DMS 273 treated with DMSO at 0.1 percent for 48 hours (cell line): ENCODE data around the gene PDLIM7.

Experiments
- DNase-seq: peaks from one replicate; lab custom pipeline; 2025; lab: John Stamatoyannopoulos, UW

The PDLIM7 gene

GRCh38 chr5:177473443-177474001, 23.9 kb downstream of the PDLIM7 start, which contains the start of gene DBN1:
Gene DBN1, minus strand, starts transcription at chr5:177473634. Its CDS starts 113 bp downstream, at chr5:177473521.
- no peak for DNase-seq

- DNase-seq, result no peak
These were observed 24.7 kb downstream of the PDLIM7 start for GRCh38 chr5:177472460-177473442.

DNA sequence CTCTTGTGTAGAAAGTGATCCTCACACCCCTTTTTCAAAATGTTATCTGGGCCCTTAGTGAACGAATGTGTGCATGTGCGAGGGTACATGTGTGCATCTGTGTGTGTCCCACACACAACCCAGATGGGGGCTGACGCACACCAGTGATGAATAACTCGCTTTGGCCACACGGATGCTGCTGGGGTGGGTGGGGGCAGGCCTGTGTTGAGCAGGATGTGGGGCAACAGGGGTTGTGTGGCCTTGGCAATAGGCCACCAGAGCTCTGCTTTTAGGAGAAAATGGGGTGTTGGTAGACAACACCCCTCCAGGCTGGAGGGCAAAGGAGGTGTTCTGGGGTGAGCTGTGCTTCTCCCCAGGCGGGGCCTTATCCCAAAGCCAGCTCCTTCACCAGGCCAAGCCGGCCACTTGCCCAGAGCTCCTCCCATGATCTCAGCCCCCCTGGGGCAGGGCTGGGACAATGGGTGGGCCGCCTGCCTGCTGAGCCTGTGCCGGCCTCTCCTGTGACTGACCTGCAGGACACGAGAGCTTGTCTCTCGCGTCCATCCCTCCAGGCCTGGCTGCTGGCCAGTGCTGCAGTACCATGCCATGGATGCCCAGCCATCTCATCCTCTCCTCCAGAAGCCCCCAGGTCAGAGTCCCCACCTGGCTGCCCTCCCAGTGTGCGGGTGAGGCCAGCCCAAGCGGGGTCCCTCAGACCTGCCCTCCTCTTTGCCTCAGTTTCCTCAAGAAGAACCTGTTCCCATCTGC, 25.6 kb downstream of the PDLIM7 start:
- no peak for DNase-seq

DNA sequence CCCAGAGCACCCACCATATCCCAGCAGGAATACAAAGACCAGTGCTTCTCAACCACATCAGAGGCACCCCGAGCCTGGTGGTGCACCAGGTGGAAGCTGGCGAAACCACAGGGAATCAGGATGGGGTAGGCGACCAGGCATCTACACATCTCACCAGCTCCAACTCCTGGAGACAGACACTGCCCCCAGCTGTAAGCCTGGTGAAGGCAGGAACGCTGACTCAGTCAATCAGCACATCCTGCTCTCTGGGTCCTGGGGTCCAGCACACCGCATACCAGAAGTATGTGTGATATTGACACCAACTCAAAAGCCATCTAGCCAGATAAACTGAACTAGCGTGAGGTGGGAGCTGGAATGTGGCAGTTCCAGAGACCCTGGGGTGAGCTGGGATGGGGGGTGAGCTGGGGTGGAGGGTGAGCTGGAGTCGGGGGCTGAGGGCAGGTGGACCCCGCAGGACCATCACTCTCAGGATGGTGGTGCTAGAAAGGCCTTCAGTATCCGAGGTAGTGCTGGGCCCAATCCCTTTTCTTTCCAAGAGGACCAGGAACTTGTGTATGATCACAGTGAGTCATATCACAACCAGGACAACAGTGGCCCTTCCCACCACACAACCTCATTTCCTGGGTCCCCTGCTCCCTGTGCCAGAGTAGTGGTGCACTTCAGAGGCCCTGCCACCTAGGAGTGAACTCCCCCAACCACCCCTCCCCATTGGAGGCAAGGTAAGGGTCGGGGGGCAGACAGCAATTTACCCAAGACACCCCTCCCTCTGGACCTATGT, 26.5 kb downstream of the PDLIM7 start:
- no peak for DNase-seq

DNA sequence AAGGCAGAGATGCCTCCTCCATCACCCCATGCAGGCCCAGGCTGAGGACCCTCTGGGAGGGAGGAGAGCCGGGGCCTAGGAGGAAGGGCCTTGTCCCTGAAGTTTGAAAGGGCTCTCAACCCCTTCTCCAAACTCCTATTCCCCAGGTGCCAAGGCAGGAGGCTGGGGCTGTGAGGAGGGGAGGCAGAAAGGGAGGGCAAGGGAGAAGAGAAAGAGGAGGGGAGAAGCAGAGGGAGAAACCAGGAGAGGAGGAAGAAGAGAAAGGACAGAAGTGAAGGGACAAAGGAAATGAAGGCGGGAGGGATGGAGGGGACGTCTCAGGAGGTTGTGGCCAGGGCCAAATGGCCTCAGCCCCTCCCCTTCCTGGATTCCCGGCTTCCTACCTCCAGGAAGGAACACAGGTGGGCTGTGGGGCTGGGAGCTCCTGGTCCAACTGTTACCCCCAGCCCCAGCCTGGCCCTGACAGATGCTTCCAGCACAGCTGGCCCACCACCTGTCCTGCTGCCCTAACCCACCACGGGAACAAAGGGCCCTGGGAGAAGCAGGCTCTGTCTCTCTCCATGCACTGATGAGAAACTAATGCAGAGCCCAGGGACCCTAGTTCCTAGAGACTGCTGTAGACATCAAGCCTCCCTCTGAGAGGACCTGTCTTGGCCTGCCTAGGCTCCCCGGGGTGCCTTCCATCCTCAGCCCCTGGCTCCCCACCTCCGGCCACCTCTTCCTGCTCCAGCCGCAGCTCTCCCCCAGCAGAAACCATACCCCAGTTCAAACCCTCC, 27.5 kb downstream of the PDLIM7 start:
- DNase-seq, result no peak

GRCh38 chr5:177468685-177469628, 28.4 kb downstream of the PDLIM7 start:
- DNase-seq, result no peak

GRCh38 chr5:177468329-177468684, 29.1 kb downstream of the PDLIM7 start:
- DNase-seq, result no peak

DNA sequence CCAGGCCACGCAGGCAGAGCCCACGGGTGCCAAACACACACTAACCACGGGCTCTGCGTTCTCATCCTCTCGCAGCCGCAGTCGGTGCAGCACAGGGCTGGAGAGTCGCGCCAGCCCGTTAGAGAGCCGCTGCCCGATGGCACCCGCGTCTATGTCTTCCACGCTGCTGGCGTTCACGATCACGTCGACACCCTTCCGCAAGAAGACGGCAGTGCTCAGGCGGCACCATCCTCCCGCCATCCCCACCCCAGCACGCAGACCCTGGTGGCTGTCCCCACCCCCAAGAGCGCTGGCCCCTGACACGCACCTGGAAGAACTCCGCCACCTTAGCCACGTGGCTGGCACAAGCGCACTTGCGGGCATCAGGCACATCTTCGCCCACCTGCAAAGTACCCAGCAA, 30.0 kb downstream of the PDLIM7 start:
- no peak for DNase-seq

GRCh38 chr5:177466861-177467260, 30.5 kb downstream of the PDLIM7 start:
- DNase-seq, result no peak

DNA sequence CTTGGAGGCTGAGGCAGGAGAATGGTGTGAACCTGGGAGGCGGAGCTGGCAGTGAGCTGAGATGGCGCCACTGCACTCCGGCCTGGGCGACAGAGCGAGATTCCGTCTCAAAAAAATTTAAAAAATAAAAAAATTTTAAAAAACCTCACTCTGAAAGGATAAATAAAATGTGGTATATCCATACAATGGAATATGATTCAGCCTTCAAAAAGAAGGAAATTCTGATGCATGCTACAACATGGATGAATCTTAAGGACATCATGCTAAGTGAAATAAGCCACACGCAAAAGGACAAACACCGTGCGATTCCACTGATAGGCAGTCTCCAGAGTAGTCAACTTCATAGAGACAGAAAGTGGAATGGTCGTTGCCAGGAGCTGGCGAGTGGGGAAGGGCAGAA, 32.4 kb downstream of the PDLIM7 start:
- no peak for DNase-seq

DNA sequence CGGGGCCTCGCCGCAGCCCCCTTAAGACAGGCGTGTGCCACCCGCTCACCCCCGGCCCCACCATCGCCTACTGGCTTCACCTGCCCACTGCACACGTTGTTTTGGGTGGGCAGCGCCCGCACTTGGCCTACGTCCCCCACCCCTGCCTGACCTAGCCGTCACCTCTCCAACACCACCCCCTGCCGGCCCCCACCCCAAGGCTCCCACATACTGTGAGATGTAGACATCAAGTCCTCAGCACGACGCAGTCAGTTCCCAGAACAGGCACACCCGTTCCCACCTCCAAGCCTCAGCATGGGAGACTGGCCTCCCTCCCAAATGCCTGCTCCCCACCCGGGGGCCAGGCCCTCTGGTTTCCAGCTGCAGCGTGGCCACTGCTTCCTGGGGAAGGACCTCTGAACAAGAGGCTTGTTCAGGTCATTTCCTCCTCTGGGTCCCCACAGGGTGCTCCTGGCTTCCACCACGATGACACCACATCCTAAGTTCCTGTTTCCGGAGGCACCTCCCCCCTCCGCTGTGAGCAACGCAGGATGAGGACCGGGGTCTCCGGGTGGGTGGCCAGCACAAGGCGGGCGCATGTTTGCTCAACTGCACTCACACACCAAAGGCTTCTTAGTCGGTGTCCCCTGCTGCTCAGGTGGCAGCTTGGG, 35.3 kb downstream of the PDLIM7 start:
- DNase-seq, result no peak

DNA sequence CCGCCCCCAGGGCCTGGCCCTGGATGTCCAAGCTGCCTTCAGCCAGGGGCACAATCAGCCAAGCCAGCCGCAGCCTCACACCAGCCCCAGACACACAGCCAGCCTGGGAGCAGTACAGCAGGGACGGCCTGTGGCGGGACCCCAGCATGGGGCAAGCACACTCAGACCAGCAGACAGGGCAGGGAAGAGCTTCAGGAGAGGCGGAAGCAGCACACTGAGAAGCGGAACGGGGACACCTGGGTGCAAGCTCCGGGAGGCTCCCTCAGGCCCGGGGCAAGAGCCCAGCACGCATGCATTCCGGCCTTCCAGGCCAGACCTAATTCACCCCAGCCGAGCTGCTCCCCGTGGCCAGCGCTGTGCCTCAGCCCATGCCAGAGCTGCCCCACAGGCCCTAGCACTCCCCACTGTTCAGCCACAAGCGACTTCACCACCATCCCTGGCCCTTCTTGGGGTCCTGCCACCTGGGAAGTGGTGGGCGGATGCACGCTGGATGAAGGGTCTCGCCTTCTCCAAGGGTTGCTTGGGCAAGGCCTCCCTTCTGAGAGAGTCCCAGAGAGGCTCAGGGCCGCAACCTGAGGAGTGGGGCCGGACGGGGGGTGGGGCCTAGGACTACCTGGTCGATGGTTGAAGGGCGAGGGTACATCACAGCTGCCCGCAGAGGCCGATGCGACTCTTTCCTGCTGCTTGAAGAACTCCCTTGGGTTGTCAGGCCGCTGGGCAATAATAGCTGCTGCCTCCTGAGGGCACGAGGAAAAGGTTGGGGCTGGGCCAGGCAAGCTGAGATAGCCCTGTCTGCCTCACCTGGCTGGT, 37.4 kb downstream of the PDLIM7 start:
- no peak for DNase-seq

GRCh38 chr5:177459357-177459756, 38.0 kb downstream of the PDLIM7 start:
- no peak for DNase-seq

- no peak for DNase-seq
These were observed 38.5 kb downstream of the PDLIM7 start for GRCh38 chr5:177458912-177459350.

DNA sequence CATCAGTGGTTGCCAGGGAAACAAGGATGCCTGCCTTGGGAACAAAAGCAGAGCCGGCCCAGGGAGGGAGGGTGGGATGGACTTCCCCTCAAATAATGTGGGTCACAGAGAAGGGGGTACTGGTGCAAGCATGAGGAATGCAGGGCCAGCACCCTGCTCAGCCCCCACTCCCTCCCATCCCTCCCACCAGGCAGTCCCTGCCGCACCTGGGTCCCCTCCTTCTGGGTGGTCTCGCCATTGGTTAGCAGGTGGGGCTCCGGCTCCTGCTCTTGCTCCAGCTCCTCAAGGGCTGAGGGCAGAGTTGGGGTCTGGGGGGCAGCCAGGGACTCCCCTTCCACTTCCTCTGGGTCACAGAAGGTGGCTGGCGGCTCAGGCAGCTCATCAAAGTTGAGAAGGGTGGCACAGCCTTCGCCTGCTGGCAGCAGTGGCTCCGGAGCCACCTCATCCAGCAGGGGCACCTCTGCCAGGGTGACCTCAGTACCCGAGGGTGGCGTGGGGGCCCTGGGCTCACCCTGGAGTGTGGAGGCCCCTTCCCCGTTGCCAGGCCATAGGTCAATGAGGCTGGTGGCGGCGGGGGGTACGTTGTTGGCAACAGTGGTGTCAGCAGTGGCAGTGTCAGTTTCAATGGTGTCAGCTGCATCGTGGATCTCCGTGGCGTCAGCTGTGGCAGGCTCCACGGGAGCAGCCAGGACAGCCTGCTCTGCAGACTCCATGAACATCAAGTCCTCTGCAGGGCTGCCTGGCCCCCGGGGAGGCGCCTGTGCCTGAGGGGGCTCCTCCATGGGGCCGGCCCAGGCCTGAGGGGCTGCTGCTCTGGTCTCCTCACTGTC, 39.3 kb downstream of the PDLIM7 start:
- DNase-seq, result no peak

DNA sequence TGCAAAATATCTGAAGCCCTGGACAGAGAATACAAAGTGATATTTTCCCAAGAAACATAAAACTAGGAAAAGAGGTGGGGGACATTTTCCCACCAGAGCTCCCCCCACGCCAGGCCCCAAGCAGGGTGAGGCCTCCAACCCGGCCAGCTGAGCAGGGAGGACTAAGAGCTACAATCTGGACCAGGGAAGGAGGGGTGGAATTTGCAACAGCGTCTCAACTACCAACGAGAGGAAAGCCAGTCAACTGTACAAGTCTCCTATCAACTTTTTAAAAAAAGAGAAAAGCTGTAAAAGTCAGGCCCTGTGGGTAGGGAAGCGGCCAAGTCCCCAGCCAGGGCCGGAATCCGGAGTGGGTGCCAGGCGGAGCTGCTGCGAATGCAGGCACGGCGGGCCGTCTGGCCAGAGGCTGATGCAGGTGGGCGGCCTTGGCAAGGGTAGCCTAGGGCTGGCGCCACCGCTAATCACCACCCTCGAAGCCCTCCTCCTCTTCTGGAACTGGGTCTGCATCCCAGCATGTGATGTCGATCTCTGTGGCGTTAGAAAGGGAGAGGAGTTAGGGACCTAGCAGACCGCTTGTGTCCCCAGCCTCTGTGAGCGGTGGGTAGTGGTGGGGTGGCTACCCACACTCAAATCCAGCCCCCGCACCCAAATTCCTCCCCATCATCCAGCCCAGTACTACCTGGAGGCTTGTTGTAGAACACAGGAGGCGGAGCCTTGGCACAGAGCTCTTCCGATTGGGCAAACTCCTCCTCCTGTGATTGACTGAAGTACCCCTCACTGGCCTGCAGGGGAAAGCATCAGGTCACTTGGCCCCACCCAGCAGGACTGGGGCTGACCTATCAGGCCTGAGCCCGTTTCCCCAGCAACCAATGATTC, 40.2 kb downstream of the PDLIM7 start:
- DNase-seq, result peak; percentile 97

DNA sequence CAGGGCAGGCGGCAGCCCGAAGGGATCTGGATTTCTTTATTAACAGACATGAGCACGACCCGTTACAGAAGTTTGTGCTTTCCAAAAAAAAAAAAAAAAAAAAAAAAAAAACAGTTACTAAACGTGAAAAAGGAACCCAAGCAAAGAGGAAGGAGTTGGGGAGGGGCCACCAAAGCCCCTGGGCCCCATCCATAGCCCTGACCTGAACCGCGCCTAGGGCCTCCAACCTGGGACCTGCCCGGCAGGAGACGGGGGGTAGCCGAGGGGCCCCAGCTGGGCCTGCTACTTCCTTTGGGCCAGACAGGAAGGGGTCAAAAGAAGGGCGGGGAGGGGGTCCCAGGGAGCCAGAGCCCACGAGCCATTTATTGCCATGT, 40.8 kb downstream of the PDLIM7 start:
- DNase-seq, result no peak
